C1 segment of cervical spinal cord (tissue), 14 donors: ENCODE data around the gene VIPR2.

Experiments used
- DNase-seq, 14 donors: peaks; one replicate each; lab custom pipeline; 2025; lab: John Stamatoyannopoulos, UW

The VIPR2 gene

GRCh38 chr7:159121068-159121467, 23.6 kb downstream of the VIPR2 start:
- no peak for DNase-seq

- no peak for DNase-seq
Observed at GRCh38 chr7:159120540-159120919, 24.1 kb downstream of the VIPR2 start.

- no peak for DNase-seq
Observed at GRCh38 chr7:159119851-159120539, 24.7 kb downstream of the VIPR2 start.

GRCh38 chr7:159119026-159119741, 25.5 kb downstream of the VIPR2 start:
- no peak for DNase-seq

- no peak for DNase-seq
Observed at GRCh38 chr7:159118623-159119022, 26.0 kb downstream of the VIPR2 start.

- DNase-seq: no peak
Observed at GRCh38 chr7:159118197-159118595, 26.5 kb downstream of the VIPR2 start.

GRCh38 chr7:159117366-159118196, 27.1 kb downstream of the VIPR2 start:
- DNase-seq: no peak

GRCh38 chr7:159116581-159117339, 27.9 kb downstream of the VIPR2 start:
- no peak for DNase-seq

- no peak for DNase-seq
Observed at GRCh38 chr7:159115601-159116501, 28.8 kb downstream of the VIPR2 start.

- no peak for DNase-seq
Observed at GRCh38 chr7:159114981-159115380, 29.7 kb downstream of the VIPR2 start.

- no peak for DNase-seq
Observed at GRCh38 chr7:159114096-159114495, 30.6 kb downstream of the VIPR2 start.

GRCh38 chr7:159113056-159113455, 31.6 kb downstream of the VIPR2 start:
- no peak for DNase-seq

GRCh38 chr7:159112136-159113011, 32.3 kb downstream of the VIPR2 start:
- DNase-seq: no peak

GRCh38 chr7:159109653-159110035, 35.0 kb downstream of the VIPR2 start:
- no peak for DNase-seq

GRCh38 chr7:159108941-159109652, 35.6 kb downstream of the VIPR2 start:
- no peak for DNase-seq

GRCh38 chr7:159108491-159108890, 36.2 kb downstream of the VIPR2 start:
- DNase-seq: no peak

GRCh38 chr7:159107161-159107892, 37.3 kb downstream of the VIPR2 start:
- DNase-seq: no peak
